Astrocyte of the cerebellum (primary cell): ENCODE results near the gene CSTB.

ENCODE experiments used
- DNase-seq: peaks from one replicate; pipeline ENCODE4 v3.0.0-alpha.2; 2011; ENCODE audit warnings: low read depth
- H3K4me3 ChIP-seq: 2 replicates; pipeline ENCODE4 v1.5.1; 2011; ENCODE audit warnings: mild to moderate bottlenecking, low read depth, low read length, moderate library complexity
- CTCF ChIP-seq: IDR thresholded peaks from 2 replicates; pipeline ENCODE4 v1.5.1; 2012; ENCODE audit warnings: low read length, low read depth, moderate library complexity, mild to moderate bottlenecking; ENCODE audit errors: missing control alignments
- in situ Hi-C: cut with HindIII; loops from 2 replicates; pipeline ENCODE4 v1.10.0; 2017; ENCODE audit warnings: low sequenced_read_pairs

Gene CSTB

DNA sequence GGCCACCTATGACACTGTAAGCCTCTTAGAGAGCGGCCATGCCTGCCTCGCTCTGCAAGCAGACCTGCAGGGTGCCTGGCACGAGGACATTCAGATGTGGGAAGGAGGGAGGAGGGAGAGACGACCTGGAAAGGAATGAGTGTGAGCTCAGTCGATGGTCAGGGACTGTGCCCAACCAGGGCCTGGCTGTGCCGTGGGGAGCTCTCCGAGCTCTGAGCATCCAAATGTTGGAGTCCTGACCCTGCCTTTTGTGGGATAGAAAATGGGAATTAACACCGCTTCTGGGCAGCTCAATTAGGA, 7.3 kb downstream of the CSTB start:
- in situ Hi-C loops, result loop anchor here (25.0 kb wide), 1 partner anchor 93 kb away; the partner anchor contains the start of gene AGPAT3
- no peak for DNase-seq
- TF ChIP-seq CTCF, result no peak
- H3K4me3 ChIP-seq, result no peak overlapping the region

- no peak for TF ChIP-seq CTCF
- in situ Hi-C loops, result loop anchor here (25.0 kb wide), 1 partner anchor 94 kb away; the partner anchor contains the start of gene AGPAT3
- no peak for DNase-seq
- no peak overlapping the region for H3K4me3 ChIP-seq
Observed at GRCh38 chr21:43767984-43768867, 7.9 kb downstream of the CSTB start.

DNA sequence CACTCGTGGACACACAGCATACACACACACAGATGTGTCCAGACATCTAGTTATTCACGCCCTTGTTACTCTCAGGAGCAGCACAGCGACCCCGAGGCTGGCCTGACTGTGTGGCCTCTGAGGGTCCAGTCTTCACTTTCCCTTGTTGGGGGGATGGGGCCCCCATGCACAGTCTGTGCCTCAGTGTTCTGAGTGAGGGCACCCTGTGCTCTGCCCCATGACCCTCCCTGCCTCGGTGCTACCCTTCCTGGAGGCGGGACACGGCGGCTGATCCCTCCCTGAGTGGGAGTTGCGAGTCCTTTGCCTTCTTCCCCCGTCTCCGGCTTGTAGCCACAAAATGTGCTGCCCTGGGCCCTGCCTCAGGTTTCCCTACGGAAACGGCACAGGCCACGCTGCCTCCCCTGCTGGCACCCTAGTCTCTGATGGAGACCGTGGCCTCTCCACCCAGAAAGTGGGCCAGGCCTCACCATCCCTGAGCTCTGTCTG, 8.6 kb downstream of the CSTB start:
- in situ Hi-C loops, result loop anchor here (25.0 kb wide), 1 partner anchor 95 kb away; the partner anchor contains the start of gene AGPAT3
- no peak for DNase-seq
- H3K4me3 ChIP-seq, result no peak overlapping the region
- no peak for TF ChIP-seq CTCF

- no peak for TF ChIP-seq CTCF
- no peak overlapping the region for H3K4me3 ChIP-seq
- in situ Hi-C loops, result loop anchor here (25.0 kb wide), 1 partner anchor 95 kb away; the partner anchor contains the start of gene AGPAT3
- DNase-seq, result no peak
Observed at GRCh38 chr21:43766734-43767497, 9.2 kb downstream of the CSTB start.

GRCh38 chr21:43764576-43765495, 11.3 kb downstream of the CSTB start:
- DNase-seq, result no peak
- TF ChIP-seq CTCF, result no peak
- H3K4me3 ChIP-seq, result no peak overlapping the region
- in situ Hi-C loops, result loop anchor here (25.0 kb wide), 1 partner anchor 97 kb away; the partner anchor contains the start of gene AGPAT3
